Measurements from ENCODE around the gene BEND7.
"Not testable (repeated sequence)": the region's sequence is repeated elsewhere in the genome, so short reads cannot be mapped to it uniquely, and the experiment has no call there.

The BEND7 gene

GRCh38 chr10:13473986-13474385 is 54.8 kb downstream of the BEND7 start:
- no peak for DNase-seq

GRCh38 chr10:13472359-13472758 is 56.5 kb downstream of the BEND7 start:
- DNase-seq = no peak

- DNase-seq = no peak
These were observed 58.5 kb downstream of the BEND7 start for GRCh38 chr10:13470270-13470669.

- DNase-seq = no peak
These were observed 66.3 kb downstream of the BEND7 start for GRCh38 chr10:13462551-13462950.

DNA sequence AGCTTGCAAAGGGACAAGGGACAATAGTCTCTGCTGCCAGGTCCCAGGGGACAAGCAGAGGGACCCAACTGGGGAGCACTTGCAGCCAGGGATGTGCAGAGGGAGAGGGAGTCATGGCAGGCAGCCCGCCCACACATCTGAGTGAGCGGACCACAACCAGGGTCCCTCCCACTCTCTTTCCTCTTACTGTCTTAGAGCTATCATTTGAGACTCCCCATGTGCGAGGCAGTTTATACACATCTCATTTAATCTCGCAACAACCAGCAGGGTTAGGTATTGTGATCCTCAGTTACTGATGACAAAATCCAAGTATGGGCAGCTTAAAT is 70.2 kb downstream of the BEND7 start:
- no peak for DNase-seq

DNA sequence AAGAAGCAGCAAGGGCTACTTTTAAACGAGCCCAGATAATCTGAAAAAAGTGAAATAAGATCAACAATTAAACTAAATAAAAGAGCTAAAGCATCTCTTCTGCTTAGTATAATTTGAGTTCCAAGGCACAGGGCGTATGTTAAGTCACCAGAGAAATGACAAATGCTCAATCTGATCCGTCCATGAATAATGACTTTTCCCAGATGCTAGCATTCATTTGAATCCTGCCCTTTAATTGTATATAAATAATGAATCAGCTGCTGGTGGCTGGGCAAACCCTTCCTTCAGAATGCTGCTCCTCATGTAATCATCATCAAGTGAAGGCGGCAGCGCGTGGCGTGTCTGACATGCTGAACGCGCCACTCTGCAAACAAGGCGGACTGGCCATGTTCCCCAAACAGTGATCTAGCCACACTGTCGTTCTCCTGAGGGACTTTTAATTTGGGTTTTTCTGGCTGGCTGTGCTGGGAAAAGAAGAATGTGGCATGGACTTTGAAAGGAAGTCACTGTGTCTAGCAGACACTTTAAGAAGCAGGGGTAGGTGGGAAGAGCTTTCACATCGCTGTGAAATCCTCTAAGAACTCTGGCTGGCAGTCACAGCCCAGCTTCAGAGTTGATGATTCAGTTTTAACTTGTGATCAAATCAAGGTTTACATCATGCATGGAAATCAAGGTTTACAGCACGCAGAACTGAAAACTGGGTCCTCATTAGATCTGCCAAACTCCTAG is 70.7 kb downstream of the BEND7 start:
- DNase-seq = no peak

GRCh38 chr10:13453896-13454295 is 74.9 kb downstream of the BEND7 start:
- DNase-seq = no peak

DNA sequence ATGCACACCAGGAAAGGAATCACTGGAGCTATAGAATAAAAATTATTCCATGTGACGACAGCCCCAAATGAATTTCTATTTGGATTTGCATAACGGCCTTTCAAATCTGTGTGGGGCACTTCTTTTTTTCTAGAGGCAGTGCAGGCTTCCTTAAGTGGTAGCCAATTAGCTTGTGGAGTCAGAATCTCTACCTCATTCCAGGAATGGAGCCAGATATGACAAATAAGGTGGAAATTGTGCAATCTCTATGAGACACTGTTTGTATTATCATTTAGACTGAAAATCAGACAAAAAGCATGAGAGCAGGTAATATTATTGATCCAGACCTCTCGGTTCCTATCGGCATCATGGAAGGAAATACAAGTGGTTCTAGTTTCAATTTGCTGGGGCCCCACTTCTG is 78.7 kb downstream of the BEND7 start:
- DNase-seq = no peak

- no peak for DNase-seq
These were observed 79.5 kb downstream of the BEND7 start for GRCh38 chr10:13449296-13449695.

- DNase-seq = no peak
These were observed 80.6 kb downstream of the BEND7 start for GRCh38 chr10:13448216-13448615.

DNA sequence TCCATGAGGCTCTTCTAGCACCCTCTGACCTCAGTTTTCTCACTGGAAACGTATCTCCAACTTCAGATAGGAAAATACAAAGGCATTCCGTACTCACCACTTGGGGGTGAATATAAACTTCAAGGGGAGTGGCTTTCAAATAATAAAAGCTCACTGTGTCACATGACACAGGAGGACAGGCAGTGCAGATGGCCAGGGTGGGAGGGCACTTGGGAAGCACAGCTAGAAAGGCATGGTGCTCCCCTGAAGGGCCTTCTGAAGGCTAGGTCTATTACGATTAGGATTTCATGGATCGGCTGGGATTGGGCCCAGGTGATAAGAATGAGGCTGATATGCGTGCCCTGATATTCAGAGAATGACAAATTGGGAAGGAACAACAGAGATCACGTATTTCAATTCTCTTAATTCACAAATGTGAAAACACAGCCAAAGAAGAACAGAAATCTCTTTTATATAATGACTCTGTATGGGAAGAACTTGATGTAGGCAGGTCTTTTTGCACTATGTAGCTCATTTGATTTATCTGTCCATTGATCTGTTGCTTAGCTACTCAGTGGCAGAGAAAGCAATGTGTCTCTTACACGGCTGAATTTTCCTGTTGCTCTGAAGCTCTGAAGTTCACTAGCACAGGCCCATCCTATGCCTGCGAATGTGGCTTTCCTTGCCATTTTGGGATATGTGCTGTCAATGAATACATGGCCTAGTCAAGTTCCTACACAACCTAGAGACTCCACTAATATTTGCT is 83.0 kb downstream of the BEND7 start:
- DNase-seq = no peak

GRCh38 chr10:13441476-13441875 is 87.3 kb downstream of the BEND7 start:
- no peak for DNase-seq

GRCh38 chr10:13440185-13441061 is 88.4 kb downstream of the BEND7 start:
- peak; percentile 53 for DNase-seq

DNA sequence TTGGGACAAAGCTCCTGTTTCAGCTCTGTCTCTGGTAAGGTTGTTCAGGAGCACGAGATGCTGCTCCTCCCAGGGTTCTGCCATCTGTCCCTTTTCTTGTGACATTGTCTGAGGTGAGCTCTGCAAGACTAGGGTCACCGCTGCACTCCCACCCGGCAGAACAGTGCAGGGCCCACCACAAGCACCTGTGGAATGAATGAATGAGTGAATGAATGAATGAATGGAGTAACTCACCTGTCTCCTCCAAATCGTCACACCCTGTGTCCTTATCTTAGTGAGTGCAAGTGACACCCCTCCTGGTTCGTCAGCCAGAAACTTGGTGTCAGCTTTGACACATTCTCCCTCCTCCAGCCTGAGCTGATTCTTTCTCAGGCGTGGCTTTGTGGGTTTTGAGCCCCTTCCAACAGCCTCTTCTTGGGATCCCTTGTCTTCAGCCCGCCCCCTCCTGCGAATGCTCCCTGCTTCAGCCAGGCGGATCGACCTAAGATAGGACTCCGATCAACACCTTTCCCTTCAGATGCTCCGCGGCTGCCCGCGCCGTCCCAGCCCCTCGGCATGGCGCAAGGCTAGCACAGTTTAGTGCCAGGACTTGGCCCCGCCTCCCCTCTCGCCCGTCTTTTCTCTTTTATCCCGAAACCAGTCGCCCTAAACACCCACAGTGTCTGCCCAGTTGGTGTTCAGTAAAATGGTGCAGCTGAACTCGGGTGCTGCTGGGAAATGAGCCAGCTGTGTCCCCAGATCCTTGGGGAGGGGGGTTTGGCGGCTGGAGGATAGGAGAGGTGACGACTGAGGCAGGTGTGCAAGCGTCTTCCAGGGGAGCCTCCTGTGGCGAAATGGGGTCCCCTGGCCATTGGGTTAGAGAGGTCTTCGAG is 89.3 kb downstream of the BEND7 start:
- no peak for DNase-seq

- DNase-seq = no peak
These were observed 91.7 kb downstream of the BEND7 start for GRCh38 chr10:13437026-13437555.

DNA sequence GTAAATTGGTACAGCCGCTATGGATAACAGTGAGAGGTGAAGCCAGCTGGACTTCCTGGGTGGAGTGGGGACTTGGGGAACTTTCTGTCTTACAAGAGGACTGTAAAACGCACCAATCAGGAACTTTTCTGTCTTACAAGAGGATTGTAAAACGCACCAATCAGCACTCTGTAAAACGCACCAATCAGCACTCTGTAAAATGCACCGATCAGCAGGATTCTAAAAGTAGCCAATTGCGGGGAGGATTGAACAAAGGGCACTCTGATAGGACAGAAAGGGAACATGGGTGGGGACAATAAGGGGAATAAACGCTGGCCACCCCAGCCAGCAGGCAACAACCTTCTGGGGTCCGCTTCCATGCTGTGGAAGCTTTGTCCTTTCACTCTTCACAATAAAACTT is 100.9 kb downstream of the BEND7 start:
- not testable (repeated sequence) for DNase-seq

GRCh38 chr10:13425397-13425796 is 103.4 kb downstream of the BEND7 start:
- no peak for DNase-seq

DNA sequence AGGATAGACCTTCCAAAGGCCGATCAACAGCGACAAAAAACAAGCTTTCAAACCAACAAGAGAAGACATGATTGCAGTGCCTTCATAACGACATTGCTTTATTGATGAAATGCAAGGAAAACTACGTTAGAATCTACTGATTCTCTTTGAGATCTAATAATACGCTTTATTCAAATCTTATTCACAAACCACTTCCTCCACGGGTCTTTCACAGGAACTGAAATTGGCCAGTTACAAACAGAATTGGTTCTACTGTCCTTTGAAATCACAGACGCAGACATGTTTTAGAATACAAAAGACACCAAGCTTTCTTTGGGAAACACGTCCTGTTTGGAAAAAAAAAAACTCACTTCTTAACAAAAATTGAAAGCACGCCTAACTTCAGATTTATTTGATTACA is 106.0 kb downstream of the BEND7 start:
- DNase-seq = no peak

- DNase-seq = no peak
These were observed 107.4 kb downstream of the BEND7 start for GRCh38 chr10:13421382-13421917.

GRCh38 chr10:13420532-13421307 is 108.1 kb downstream of the BEND7 start:
- no peak for DNase-seq

DNA sequence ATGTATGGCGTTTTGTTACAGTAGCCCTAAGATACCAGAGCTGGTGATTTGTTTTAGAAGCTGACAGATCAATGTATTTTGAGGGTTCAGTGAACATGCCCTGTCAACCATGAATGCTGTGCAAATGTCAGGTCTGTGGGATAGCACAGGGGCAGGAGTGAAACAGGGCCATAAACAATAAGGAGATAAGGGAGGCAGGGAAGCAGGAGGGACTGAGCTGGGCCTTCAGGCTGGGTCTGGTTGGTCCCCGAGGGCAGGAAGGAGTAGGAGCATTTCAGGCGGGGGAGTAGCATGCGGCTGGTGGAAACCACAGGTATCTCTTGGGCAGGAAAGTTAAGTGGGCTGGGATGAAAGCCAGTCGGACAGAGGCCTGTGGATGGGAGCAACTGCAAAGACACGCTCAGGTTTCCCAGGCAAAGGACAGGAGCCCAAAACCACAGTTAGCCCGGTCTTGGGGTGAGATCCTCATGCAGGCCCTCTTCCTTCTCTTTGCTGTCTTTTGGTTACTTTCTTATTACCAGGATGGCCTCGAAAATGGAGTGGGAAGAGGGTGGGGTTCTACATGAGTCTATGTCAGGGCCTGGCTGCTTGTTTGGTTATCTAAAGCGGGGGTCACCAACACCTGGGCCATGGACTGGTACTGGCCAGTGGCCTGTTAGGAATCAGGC is 111.2 kb downstream of the BEND7 start:
- DNase-seq = no peak

All from activated effector memory CD4-positive, alpha-beta T cell treated with Interleukin-2 at 50 U/mL for 16 hours (primary cell).